K562 (cell line): Measurements from ENCODE around the gene RGS17. TPM values are rescaled to one million over a fixed set of nuclear protein-coding genes. Genes with fewer than 3 reads are reported as not detected.

Source experiments
- ATAC-seq: fragments of 200-7000 bp; cut with Tn5 transposase; 3 replicates; pipeline ENCODE4 v1.9.1; 2020; ENCODE audit warnings: moderate library complexity
- BruUV-seq: library from RNA; stranded (reverse); fragments of 400-500 nt; replicated peaks from 2 replicates; lab custom pipeline; 2021; lab: Mats Ljungman, UMichigan
- CTCF ChIA-PET: fragments of 300-600 bp; formaldehyde crosslinking; extraction: SDS; loops from one replicate; lab custom pipeline; 2021; ENCODE audit warnings: low intra/inter-chr PET ratio; lab: Yijun Ruan, JAX
- POLR2A ChIA-PET: fragments of 300-600, 350-650 bp; sonication (Branson Sonifier 250); formaldehyde crosslinking; extraction: SDS; loops from one replicate; lab custom pipeline; 2021; ENCODE audit warnings: antibody characterized with exemption, inconsistent platforms; lab: Yijun Ruan, JAX
- DNase-seq, 4 experiments: peaks; one replicate each; pipeline versions ENCODE4 v3.0.0 to v3.0.0-alpha.2; 2011 to 2018; ENCODE audit warnings: low spot score in 3 of 4, mixed read lengths in 3 of 4; ENCODE audit errors: extremely low read depth in 1 of 4
- FAIRE-seq: peaks from 2 replicates; lab custom pipeline; 2011; peaks lifted over from hg19 to GRCh38; lab: Jason Lieb, UNC
- H2AFZ ChIP-seq: 2 replicates; pipeline ENCODE4 v1.6.0; 2011; ENCODE audit warnings: low read depth, low read length, control low read depth, inconsistent platforms
- H3K27ac ChIP-seq: fragments of 200-600 bp; 3 replicates; pipeline ENCODE4 v1.8.0; 2011; ENCODE audit warnings: low read depth, mild to moderate bottlenecking, control low read depth, inconsistent platforms, low read length, moderate library complexity, mixed read lengths; ENCODE audit errors: extremely low read depth
- H3K27me3 ChIP-seq, 2 experiments: fragments of 300-600 bp in 1 of 2; 2 replicates in 1 of 2; 3 replicates in 1 of 2; pipeline versions ENCODE4 v1.6.0 to v1.8.0; 2011; ENCODE audit warnings: inconsistent platforms in 2 of 2, low read length in 2 of 2, mild to moderate bottlenecking in 1 of 2, mixed read lengths in 1 of 2, moderate library complexity in 1 of 2; ENCODE audit not compliant: control insufficient read depth in 2 of 2, insufficient read depth in 2 of 2
- H3K36me3 ChIP-seq: fragments of 300-600 bp; 3 replicates; pipeline ENCODE4 v1.8.0; 2011; ENCODE audit warnings: mild to moderate bottlenecking, low read length, inconsistent platforms; ENCODE audit not compliant: control insufficient read depth, insufficient read depth
- H3K4me1 ChIP-seq, 2 experiments: fragments of 200-600 bp in 1 of 2; replicated peaks in 1 of 2; 2 replicates in 1 of 2; 3 replicates in 1 of 2; pipeline versions ENCODE4 v1.5.1 to v1.8.0; 2011; ENCODE audit warnings: inconsistent platforms in 2 of 2, low read length in 2 of 2, mild to moderate bottlenecking in 1 of 2, mixed read lengths in 1 of 2, moderate library complexity in 1 of 2; ENCODE audit not compliant: control insufficient read depth in 2 of 2, insufficient read depth in 2 of 2
- H3K4me2 ChIP-seq: 2 replicates; pipeline ENCODE4 v1.6.1; 2011; ENCODE audit warnings: low read length, control low read depth, inconsistent platforms, mixed read lengths; ENCODE audit not compliant: insufficient read depth
- H3K4me3 ChIP-seq: fragments of 200-600 bp; sonication (generic), shearing (Covaris generic); 2 replicates; pipeline ENCODE4 v1.5.1; 2016; ENCODE audit warnings: control low read depth, inconsistent platforms
- H3K79me2 ChIP-seq: fragments of 200-600 bp; 3 replicates; pipeline ENCODE4 v1.8.0; 2011; ENCODE audit warnings: low read length, inconsistent platforms; ENCODE audit not compliant: control insufficient read depth, insufficient read depth
- H3K9ac ChIP-seq, 2 experiments: 2 replicates each; pipeline versions ENCODE4 v1.6.0 to v1.6.1; 2011; ENCODE audit warnings: low read depth in 2 of 2, low read length in 2 of 2, control low read depth in 1 of 2, inconsistent platforms in 1 of 2, mild to moderate bottlenecking in 1 of 2, mixed read lengths in 1 of 2; ENCODE audit not compliant: insufficient read depth in 1 of 2
- H3K9me1 ChIP-seq: one replicate; pipeline ENCODE4 v1.6.0; 2011; ENCODE audit warnings: inconsistent platforms, mild to moderate bottlenecking, low read length, moderate library complexity; ENCODE audit not compliant: control insufficient read depth, insufficient read depth
- H3K9me3 ChIP-seq: replicated peaks from 2 replicates; pipeline ENCODE4 v1.5.1; 2011; ENCODE audit warnings: low read depth, low read length, inconsistent platforms; ENCODE audit not compliant: control insufficient read depth, insufficient read depth
- H4K20me1 ChIP-seq: replicated peaks from 2 replicates; pipeline ENCODE4 v1.6.1; 2011; ENCODE audit warnings: low read length, inconsistent platforms, mixed read lengths; ENCODE audit not compliant: control insufficient read depth, insufficient read depth
- ARHGAP35 ChIP-seq: fragments of 450-650 bp; IDR thresholded peaks from 2 replicates; pipeline ENCODE4 v1.6.1; 2018; ENCODE audit not compliant: partially characterized antibody
- BCL6 ChIP-seq: fragments of 250-450 bp; sonication (Bioruptor Pico); IDR thresholded peaks from 2 replicates; pipeline ENCODE4 v1.4.0; 2020
- CTBP1 ChIP-seq: fragments of 450-650 bp; IDR thresholded peaks from 2 replicates; pipeline ENCODE4 v1.6.1; 2016; ENCODE audit warnings: borderline replicate concordance
- DPF2 ChIP-seq: fragments of 450-650 bp; IDR thresholded peaks from 2 replicates; pipeline ENCODE4 v1.6.1; 2016
- ELF2 ChIP-seq: fragments of 250-450 bp; sonication (Bioruptor Pico); IDR thresholded peaks from 2 replicates; pipeline ENCODE4 v1.5.0; 2021; ENCODE audit warnings: mild to moderate bottlenecking
- GABPB1 ChIP-seq: sonication (generic); formaldehyde crosslinking; IDR thresholded peaks from 2 replicates; pipeline ENCODE4 v1.8.0; 2022; ENCODE audit warnings: mild to moderate bottlenecking, missing genetic modification reagents
- GTF2A2 ChIP-seq: IDR thresholded peaks from 2 replicates; pipeline ENCODE4 v1.6.1; 2016; ENCODE audit warnings: mild to moderate bottlenecking, missing genetic modification characterization, missing compliant biosample characterization
- HDGF ChIP-seq: fragments of 450-650 bp; IDR thresholded peaks from 2 replicates; pipeline ENCODE4 v1.6.1; 2016
- KLF1 ChIP-seq: fragments of 450-650 bp; IDR thresholded peaks from 2 replicates; pipeline ENCODE4 v1.6.1; 2016; ENCODE audit warnings: missing genetic modification characterization, missing compliant biosample characterization
- MAFK ChIP-seq: IDR thresholded peaks from 2 replicates; pipeline ENCODE4 v1.6.1; 2011; ENCODE audit warnings: low read length, improper control_type of control experiment
- NFIC ChIP-seq: fragments of 450-650 bp; IDR thresholded peaks from 2 replicates; pipeline ENCODE4 v1.6.1; 2017; ENCODE audit warnings: mild to moderate bottlenecking, inconsistent platforms
- NFRKB ChIP-seq: fragments of 450-650 bp; IDR thresholded peaks from 2 replicates; pipeline ENCODE4 v1.6.1; 2016; ENCODE audit warnings: low read depth
- NUFIP1 ChIP-seq: fragments of 450-650 bp; IDR thresholded peaks from 2 replicates; pipeline ENCODE4 v1.6.1; 2018; ENCODE audit not compliant: partially characterized antibody
- POLR2AphosphoS5 ChIP-seq: IDR thresholded peaks from 2 replicates; pipeline ENCODE4 v1.6.1; 2011; ENCODE audit warnings: mild to moderate bottlenecking, low read depth, low read length, moderate library complexity; ENCODE audit not compliant: control insufficient read depth, insufficient read depth
- POLR2B ChIP-seq: fragments of 450-650 bp; IDR thresholded peaks from 2 replicates; pipeline ENCODE4 v1.6.1; 2018; ENCODE audit warnings: low read depth; ENCODE audit not compliant: partially characterized antibody
- SIRT6 ChIP-seq: IDR thresholded peaks from one replicate; pipeline ENCODE4 v1.6.1; 2012; ENCODE audit warnings: low read depth, mild to moderate bottlenecking, control low read depth, inconsistent platforms, low read length, moderate library complexity
- ZNF311 ChIP-seq: fragments of 250-450 bp; sonication (Bioruptor Pico); IDR thresholded peaks from 2 replicates; pipeline ENCODE4 v1.4.0; 2020; ENCODE audit warnings: mild to moderate bottlenecking, moderate library complexity
- ZNF766 ChIP-seq: fragments of 200-800 bp; sonication (Bioruptor generic); conservative IDR thresholded peaks from 2 replicates; pipeline ENCODE4 v1.6.1; 2016; ENCODE audit warnings: missing genetic modification characterization, missing compliant biosample characterization
- whole genome bisulfite sequencing: fragments of 100-300 bp; shearing (Covaris generic); methylation state at CpG from one replicate; pipeline ENCODE4 v1.1.6; 2016; ENCODE audit warnings: low coverage, mixed read lengths; ENCODE audit not compliant: insufficient coverage; ENCODE audit errors: missing lambda C conversion rate; 5-methylcytosine and 5-hydroxymethylcytosine counted together
- in situ Hi-C: fragments of 300-500 bp; cut with MboI; formaldehyde crosslinking; loops from 4 replicates; pipeline ENCODE4 v1.15.0; 2018; ENCODE audit warnings: inconsistent platforms, mixed read lengths
- intact Hi-C: fragments of 100-400 bp; cut with micrococcal nuclease; formaldehyde crosslinking; loops from 2 replicates; pipeline ENCODE4 v1.14.2; 2022
- polyA plus RNA-seq, 8 experiments: library from polyadenylated mRNA; depleted of rRNA in 4 of 8; stranded (reverse) in 5 of 8; unstranded in 3 of 8; fragments of >200 nt; fragmentation: Nextera tagmentation in 2 of 8; fragmentation: Illumina TruSeq in 1 of 8; extraction: Ambion mirVana in 2 of 8; extraction: Trizol in 1 of 8; gene quantifications; 2 replicates each; pipeline versions ENCODE4 v1.2.1 to v1.2.3, GENCODE V29; 2011 to 2014; ENCODE audit warnings: inconsistent platforms in 1 of 8, missing spikeins in 1 of 8
- total RNA-seq, 7 experiments: library from RNA; depleted of rRNA in 6 of 7; stranded (reverse); fragments of >200 nt in 6 of 7; fragmentation: Illumina TruSeq in 2 of 7; extraction: Trizol in 2 of 7; gene quantifications; 2 replicates each; pipeline versions ENCODE4 v1.2.1 to v1.2.3, GENCODE V29; 2011 to 2021; ENCODE audit warnings: low replicate concordance in 1 of 7
- TF ChIP-seq, protein P1 (sequence below): fragments of 250-450 bp; sonication (Bioruptor Pico); IDR thresholded peaks from 2 replicates; pipeline ENCODE4 v1.5.0; 2020; ENCODE audit warnings: mild to moderate bottlenecking

The RGS17 gene
- total and polyA plus RNA-seq, 9 of the 15 experiments (the other 6 are each of a cell fraction or from before 2014, with no cell fraction given), result 0.01 to 0.14 (median 0.08) TPM; not detected in 6

DNA sequence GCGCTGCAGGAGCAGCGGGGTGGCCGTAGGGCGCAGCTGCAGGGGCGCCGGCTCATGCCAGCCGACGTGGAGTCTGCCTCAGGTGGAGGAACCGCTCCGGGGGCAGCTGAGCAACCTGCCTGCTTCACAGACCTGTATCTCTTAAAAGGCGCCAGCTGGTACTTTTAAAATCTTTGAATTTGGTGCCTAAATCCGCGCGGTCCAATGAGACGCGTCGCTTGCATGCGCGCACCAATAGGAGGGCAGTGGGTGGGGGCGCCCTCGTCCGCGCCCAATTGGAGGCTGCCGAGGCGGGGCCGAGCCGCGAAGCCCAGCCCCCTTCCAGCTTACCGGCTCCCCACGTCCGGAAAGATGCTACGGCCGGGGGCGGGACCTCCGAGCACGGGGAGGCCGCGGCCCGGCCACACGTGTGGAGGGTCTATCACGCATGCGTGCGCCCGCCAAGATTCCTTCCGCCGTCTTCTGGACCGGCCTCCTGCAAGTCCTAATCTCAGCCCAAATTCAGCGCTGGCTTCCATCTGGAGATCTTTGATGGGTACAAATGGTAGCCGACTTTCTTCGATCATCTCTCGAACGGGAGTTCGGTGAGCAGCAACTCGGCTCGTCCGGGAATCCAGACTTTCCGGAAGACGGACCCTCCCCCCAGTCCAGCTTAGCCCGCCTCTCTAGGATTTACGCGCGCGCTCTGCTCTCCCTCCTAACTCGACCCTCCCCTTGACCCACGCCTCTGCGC, 148.0 kb downstream of the RGS17 start, which contains the start of gene FBXO5 (continued):
- TF ChIP-seq ELF2 (CRISPR knock-in tag) (peak; percentile 69), BCL6 (CRISPR knock-in tag) (no peak), ARHGAP35 (no peak)
- TF ChIP-seq, all 486 proteins: peak for 137

DNA sequence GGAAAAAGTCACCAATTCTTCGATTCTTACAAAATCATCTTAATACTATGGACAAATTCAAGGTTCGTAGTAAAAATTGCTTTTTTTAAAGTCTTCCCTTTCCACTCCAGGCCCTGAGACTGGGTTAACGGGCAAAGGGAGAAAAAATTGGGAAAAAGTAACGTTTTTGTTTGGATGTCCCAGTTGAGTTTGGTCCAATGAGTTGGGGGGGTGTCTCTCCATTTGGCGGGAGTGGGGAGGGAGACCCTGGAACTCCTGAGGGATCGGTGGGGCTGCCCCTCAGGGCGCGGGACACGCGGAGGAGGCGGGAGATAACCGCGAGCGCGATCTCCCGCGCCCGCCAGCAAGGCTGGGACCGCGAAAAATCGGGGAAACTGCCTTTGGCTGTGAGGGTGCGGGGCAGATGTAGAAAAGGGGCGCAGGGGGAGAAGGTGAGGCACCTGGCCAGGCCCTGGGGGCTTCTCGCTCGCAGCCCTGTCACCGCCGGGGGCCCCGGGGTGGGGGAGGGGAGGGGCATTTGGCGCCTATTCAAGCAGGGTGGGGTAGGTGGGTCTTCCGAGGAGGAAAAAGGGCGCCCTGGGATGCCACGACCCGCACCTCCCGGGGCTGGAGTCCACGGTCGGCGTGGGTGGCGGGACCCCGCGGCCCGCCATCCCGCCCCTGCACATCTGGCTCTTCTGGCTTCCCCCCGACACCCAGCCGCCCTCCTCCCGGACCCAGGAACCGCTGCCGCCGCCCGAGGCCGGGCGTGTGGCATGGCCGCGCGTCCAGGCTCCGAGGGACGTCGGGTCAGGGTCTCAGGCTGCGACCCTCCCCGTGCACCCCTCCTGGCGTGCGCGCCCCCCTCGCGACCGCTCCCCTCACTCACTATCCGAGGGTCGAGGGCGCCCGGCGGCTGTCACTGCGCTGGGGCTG, 148.8 kb downstream of the RGS17 start:
- FAIRE-seq (no peak), DNase-seq (peak; percentile 54 to 64 (median 60)), ATAC-seq (peak; percentile 26)
- in situ Hi-C loops (loop anchor here (25.0 kb wide), 2 partner anchors 1530 to 1570 kb away; partner anchors contain the start of gene CNKSR3), intact Hi-C loops (loop anchor here (2.0 to 10.0 kb wide), 4 partner anchors 21 to 1753 kb away; partner anchors contain the start of genes MTRF1L, RMND1, SCAF8 and ZBTB2)
- no TSS peak for BruUV-seq
- CTCF ChIA-PET, result interaction anchor here (0.6 kb wide), 1 partner anchor 1634 kb away, joined by 3 read pairs; no protein-coding TSS in a partner anchor
- peaks cover 9 to 28% of the 10 kb centered on the region in 2 experiments for H3K4me1 ChIP-seq
- 1% methylated on average over 54 of the region's 71 CpGs for WGBS
- peaks cover 64% of the 10 kb centered on the region for H3K36me3 ChIP-seq
- peak overlapping the region; percentile 97 to 98 for H3K9ac ChIP-seq
- H3K27ac ChIP-seq, result peak overlapping the region; percentile 77
- H3K4me3 ChIP-seq, result peak overlapping the region; percentile 99
- POLR2A ChIA-PET, result interaction anchor here (0.6 to 3.9 kb wide), 9 partner anchors 10 to 1496 kb away, joined by 3 to 37 read pairs (median 4); no protein-coding TSS in a partner anchor
- H3K27me3 ChIP-seq, result no peaks in the 10 kb centered on the region
- peak overlapping the region; percentile 54 for H2AFZ ChIP-seq
- H4K20me1 ChIP-seq, result peaks cover 22% of the 10 kb centered on the region
- H3K9me1 ChIP-seq, result no peaks in the 10 kb centered on the region
- H3K79me2 ChIP-seq, result peaks cover 97% of the 10 kb centered on the region
- H3K9me3 ChIP-seq, result no peaks in the 10 kb centered on the region
- H3K4me2 ChIP-seq, result peak overlapping the region; percentile 89; the same call in 1 of the 2 replicates
- TF ChIP-seq GABPB1 (CRISPR knock-in tag) (peak; percentile 26), POLR2AphosphoS5 (no peak), NFRKB (0 out of 2 replicates have a peak, but pooled peaks have one; percentile 30), ZNF766 (no peak), DPF2 (no peak), NUFIP1 (no peak), HDGF (no peak), NFIC (peak; percentile 65), KLF1 (tag) (no peak), MAFK (no peak), GTF2A2 (no peak), SIRT6 (no peak), POLR2B (no peak), ZNF311 (CRISPR knock-in tag) (no peak), CTBP1 (no peak)
- TF ChIP-seq, protein P1, sequence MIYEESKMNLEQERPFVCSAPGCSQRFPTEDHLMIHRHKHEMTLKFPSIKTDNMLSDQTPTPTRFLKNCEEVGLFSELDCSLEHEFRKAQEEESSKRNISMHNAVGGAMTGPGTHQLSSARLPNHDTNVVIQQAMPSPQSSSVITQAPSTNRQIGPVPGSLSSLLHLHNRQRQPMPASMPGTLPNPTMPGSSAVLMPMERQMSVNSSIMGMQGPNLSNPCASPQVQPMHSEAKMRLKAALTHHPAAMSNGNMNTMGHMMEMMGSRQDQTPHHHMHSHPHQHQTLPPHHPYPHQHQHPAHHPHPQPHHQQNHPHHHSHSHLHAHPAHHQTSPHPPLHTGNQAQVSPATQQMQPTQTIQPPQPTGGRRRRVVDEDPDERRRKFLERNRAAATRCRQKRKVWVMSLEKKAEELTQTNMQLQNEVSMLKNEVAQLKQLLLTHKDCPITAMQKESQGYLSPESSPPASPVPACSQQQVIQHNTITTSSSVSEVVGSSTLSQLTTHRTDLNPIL (CRISPR knock-in tag), result no peak
